ENCODE data around the gene PRR16.

PRR16 gene

GRCh38 chr5:120503341-120503740 is 39.2 kb downstream of the PRR16 start:
- Histone ChIP-seq H3K36me3 (no peaks in the 10 kb centered on the region), H3K27ac (no peak overlapping the region), H3K27me3 (no peaks in the 10 kb centered on the region), H3K4me3 (no peak overlapping the region), H3K4me1 (no peaks in the 10 kb centered on the region), H3K9me3 (no peaks in the 10 kb centered on the region)
- DNase-seq, result no peak
- intact Hi-C loops (cut with DNase I; ENCODE audit: low total_unique reads), result no loop called here
- TF ChIP-seq, protein P1, sequence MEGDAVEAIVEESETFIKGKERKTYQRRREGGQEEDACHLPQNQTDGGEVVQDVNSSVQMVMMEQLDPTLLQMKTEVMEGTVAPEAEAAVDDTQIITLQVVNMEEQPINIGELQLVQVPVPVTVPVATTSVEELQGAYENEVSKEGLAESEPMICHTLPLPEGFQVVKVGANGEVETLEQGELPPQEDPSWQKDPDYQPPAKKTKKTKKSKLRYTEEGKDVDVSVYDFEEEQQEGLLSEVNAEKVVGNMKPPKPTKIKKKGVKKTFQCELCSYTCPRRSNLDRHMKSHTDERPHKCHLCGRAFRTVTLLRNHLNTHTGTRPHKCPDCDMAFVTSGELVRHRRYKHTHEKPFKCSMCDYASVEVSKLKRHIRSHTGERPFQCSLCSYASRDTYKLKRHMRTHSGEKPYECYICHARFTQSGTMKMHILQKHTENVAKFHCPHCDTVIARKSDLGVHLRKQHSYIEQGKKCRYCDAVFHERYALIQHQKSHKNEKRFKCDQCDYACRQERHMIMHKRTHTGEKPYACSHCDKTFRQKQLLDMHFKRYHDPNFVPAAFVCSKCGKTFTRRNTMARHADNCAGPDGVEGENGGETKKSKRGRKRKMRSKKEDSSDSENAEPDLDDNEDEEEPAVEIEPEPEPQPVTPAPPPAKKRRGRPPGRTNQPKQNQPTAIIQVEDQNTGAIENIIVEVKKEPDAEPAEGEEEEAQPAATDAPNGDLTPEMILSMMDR (IDR thresholded peaks at IDR 0.05), result no peak

GRCh38 chr5:120504057-120504456 is 40.0 kb downstream of the PRR16 start:
- no peaks in the 10 kb centered on the region for H3K36me3 ChIP-seq
- TF ChIP-seq, protein P1 (IDR thresholded peaks at IDR 0.05), result no peak
- intact Hi-C loops (cut with DNase I; ENCODE audit: low total_unique reads), result no loop called here
- no peak overlapping the region for H3K4me3 ChIP-seq
- no peaks in the 10 kb centered on the region for H3K9me3 ChIP-seq
- H3K27me3 ChIP-seq, result no peaks in the 10 kb centered on the region
- DNase-seq, result no peak
- no peaks in the 10 kb centered on the region for H3K4me1 ChIP-seq
- H3K27ac ChIP-seq, result no peak overlapping the region

GRCh38 chr5:120507197-120507596 is 43.1 kb downstream of the PRR16 start:
- no peaks in the 10 kb centered on the region for H3K9me3 ChIP-seq
- H3K36me3 ChIP-seq, result no peaks in the 10 kb centered on the region
- intact Hi-C loops (cut with DNase I; ENCODE audit: low total_unique reads), result no loop called here
- H3K27me3 ChIP-seq, result no peaks in the 10 kb centered on the region
- H3K4me1 ChIP-seq, result no peaks in the 10 kb centered on the region
- no peak for DNase-seq
- TF ChIP-seq, protein P1 (IDR thresholded peaks at IDR 0.05), result no peak
- no peak overlapping the region for H3K4me3 ChIP-seq
- H3K27ac ChIP-seq, result no peak overlapping the region

- no peaks in the 10 kb centered on the region for H3K36me3 ChIP-seq
- intact Hi-C loops (cut with DNase I; ENCODE audit: low total_unique reads), result no loop called here
- TF ChIP-seq, protein P1 (IDR thresholded peaks at IDR 0.05), result no peak
- no peaks in the 10 kb centered on the region for H3K9me3 ChIP-seq
- H3K27ac ChIP-seq, result no peak overlapping the region
- no peak for DNase-seq
- H3K4me3 ChIP-seq, result no peak overlapping the region
- no peaks in the 10 kb centered on the region for H3K4me1 ChIP-seq
- H3K27me3 ChIP-seq, result no peaks in the 10 kb centered on the region
These were observed 43.8 kb downstream of the PRR16 start for GRCh38 chr5:120507800-120508463.

GRCh38 chr5:120509053-120509452 is 45.0 kb downstream of the PRR16 start:
- no peaks in the 10 kb centered on the region for H3K36me3 ChIP-seq
- H3K4me3 ChIP-seq, result no peak overlapping the region
- intact Hi-C loops (cut with DNase I; ENCODE audit: low total_unique reads), result no loop called here
- no peaks in the 10 kb centered on the region for H3K9me3 ChIP-seq
- H3K4me1 ChIP-seq, result no peaks in the 10 kb centered on the region
- DNase-seq, result no peak
- no peaks in the 10 kb centered on the region for H3K27me3 ChIP-seq
- TF ChIP-seq, protein P1 (IDR thresholded peaks at IDR 0.05), result no peak
- no peak overlapping the region for H3K27ac ChIP-seq
